ENCODE results near the gene PRRC2B. TPM values are rescaled to one million over a fixed set of nuclear protein-coding genes. Genes with fewer than 3 reads are reported as not detected.

PRRC2B gene
- total RNA-seq, 1 experiment from 2014 or later: 200 TPM

GRCh38 chr9:131405428-131405827 lies 11.5 kb downstream of the PRRC2B start:
- H3K4me3 ChIP-seq (ENCODE audit: low read depth in 2 of 2, low read length in 2 of 2): peak overlapping the region in 1 of 2 experiments; percentile 14; a peak in 1 of 4 replicates
- no peaks in the 10 kb centered on the region for H3K9me3 ChIP-seq (ENCODE audit: control insufficient read depth, insufficient read depth, low read depth, low read length)
- H3K27me3 ChIP-seq (ENCODE audit: control insufficient read depth, insufficient read depth, low read length): no peaks in the 10 kb centered on the region
- no TSS peak for BruUV-seq (replicated peaks)
- ATAC-seq: no peak
- peaks cover 78% of the 10 kb centered on the region for H3K4me1 ChIP-seq (ENCODE audit: control insufficient read depth, insufficient read depth, low read length)
- H3K27ac ChIP-seq (ENCODE audit: low read length): peak overlapping the region; percentile 66
- DNase-seq (ENCODE audit: low read depth, low spot score): no peak
- ChIA-PET POLR2A (interaction anchor here (0.5 to 0.7 kb wide), 3 partner anchors 15 to 200 kb away, joined by 4 to 8 read pairs (median 8); no protein-coding TSS in a partner anchor), CTCF (no interaction called here)
- intact Hi-C loops (cut with micrococcal nuclease; ENCODE audit: unreplicated experiment) (no loop called here), in situ Hi-C loops (cut with HindIII; ENCODE audit: low pct_unique_long_range_greater_than_20kb, low sequenced_read_pairs) (no loop called here)
- no peaks in the 10 kb centered on the region for H3K36me3 ChIP-seq (ENCODE audit: control insufficient read depth, insufficient read depth, low read length)
- TF ChIP-seq, protein P1, sequence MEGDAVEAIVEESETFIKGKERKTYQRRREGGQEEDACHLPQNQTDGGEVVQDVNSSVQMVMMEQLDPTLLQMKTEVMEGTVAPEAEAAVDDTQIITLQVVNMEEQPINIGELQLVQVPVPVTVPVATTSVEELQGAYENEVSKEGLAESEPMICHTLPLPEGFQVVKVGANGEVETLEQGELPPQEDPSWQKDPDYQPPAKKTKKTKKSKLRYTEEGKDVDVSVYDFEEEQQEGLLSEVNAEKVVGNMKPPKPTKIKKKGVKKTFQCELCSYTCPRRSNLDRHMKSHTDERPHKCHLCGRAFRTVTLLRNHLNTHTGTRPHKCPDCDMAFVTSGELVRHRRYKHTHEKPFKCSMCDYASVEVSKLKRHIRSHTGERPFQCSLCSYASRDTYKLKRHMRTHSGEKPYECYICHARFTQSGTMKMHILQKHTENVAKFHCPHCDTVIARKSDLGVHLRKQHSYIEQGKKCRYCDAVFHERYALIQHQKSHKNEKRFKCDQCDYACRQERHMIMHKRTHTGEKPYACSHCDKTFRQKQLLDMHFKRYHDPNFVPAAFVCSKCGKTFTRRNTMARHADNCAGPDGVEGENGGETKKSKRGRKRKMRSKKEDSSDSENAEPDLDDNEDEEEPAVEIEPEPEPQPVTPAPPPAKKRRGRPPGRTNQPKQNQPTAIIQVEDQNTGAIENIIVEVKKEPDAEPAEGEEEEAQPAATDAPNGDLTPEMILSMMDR (IDR thresholded peaks at IDR 0.05): no peak
- TF ChIP-seq SIN3A (IDR thresholded peaks at IDR 0.05; ENCODE audit: borderline replicate concordance, insufficient read depth, low read depth, low read length) (no peak), REST (IDR thresholded peaks at IDR 0.05; ENCODE audit: insufficient read depth in 1 of 2, low read depth in 2 of 2, low read length in 1 of 2) (no peak), POLR2AphosphoS5 (IDR thresholded peaks at IDR 0.05; ENCODE audit: low read depth, low read length) (no peak), TCF7L2 (IDR thresholded peaks at IDR 0.05; ENCODE audit: low read depth, low read length) (no peak)

DNA sequence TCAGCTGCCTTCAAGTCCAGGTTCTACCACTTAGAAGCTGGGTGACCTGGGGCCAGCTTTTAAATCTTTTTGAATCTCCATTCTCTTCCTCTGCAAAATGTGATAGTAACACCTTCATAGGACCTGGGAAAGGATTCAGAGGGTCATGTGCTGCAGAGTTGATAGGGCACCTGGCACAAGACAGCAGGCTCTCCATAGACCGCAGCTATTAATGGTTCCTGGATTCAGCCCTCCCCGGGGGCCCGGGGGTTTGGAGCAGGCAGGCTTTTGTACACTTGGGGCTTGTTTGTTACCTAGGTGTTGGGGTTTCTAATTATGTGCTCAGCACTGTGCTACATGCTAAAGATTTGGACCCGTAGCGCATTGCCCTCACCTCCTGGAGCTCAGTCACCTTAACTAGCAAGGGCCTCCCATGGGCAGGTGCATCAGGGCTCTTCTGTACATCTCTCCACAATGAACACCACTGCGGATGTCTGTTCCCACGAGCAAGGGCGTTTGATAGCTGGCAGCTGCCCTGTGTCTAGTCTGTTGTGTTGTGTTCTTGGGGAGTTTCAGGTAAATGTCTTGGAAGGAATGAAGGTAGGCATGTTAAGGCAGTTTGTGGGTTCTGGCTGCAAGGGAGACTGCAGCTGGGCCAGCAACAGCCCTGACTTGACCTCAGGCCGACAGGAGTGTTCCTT lies 12.1 kb downstream of the PRRC2B start:
- in situ Hi-C loops (cut with HindIII; ENCODE audit: low pct_unique_long_range_greater_than_20kb, low sequenced_read_pairs): no loop called here
- H3K9me3 ChIP-seq (ENCODE audit: control insufficient read depth, insufficient read depth, low read depth, low read length): no peaks in the 10 kb centered on the region
- H3K27me3 ChIP-seq (ENCODE audit: control insufficient read depth, insufficient read depth, low read length): no peaks in the 10 kb centered on the region
- intact Hi-C loops (cut with micrococcal nuclease; ENCODE audit: unreplicated experiment): no loop called here
- DNase-seq (ENCODE audit: low read depth, low spot score) (no peak), ATAC-seq (no peak)
- peak overlapping the region; percentile 66; the same call in 1 of the 2 replicates for H3K27ac ChIP-seq (ENCODE audit: low read length)
- ChIA-PET CTCF (no interaction called here), POLR2A (interaction anchor here (0.5 to 0.6 kb wide), 2 partner anchors 14 to 75 kb away, joined by 8 read pairs; no protein-coding TSS in a partner anchor)
- no TSS peak for BruUV-seq (replicated peaks)
- peaks cover 77% of the 10 kb centered on the region for H3K4me1 ChIP-seq (ENCODE audit: control insufficient read depth, insufficient read depth, low read length)
- peak overlapping the region; percentile 2 to 21; a peak in 3 of 4 replicates for H3K4me3 ChIP-seq (ENCODE audit: low read depth in 2 of 2, low read length in 2 of 2)
- no peak for TF ChIP-seq SIN3A (IDR thresholded peaks at IDR 0.05; ENCODE audit: borderline replicate concordance, insufficient read depth, low read depth, low read length)
- no peak for TF ChIP-seq REST (IDR thresholded peaks at IDR 0.05; ENCODE audit: insufficient read depth in 1 of 2, low read depth in 2 of 2, low read length in 1 of 2)
- TF ChIP-seq, protein P1 (IDR thresholded peaks at IDR 0.05): no peak
- TF ChIP-seq TCF7L2 (IDR thresholded peaks at IDR 0.05; ENCODE audit: low read depth, low read length): no peak
- TF ChIP-seq POLR2AphosphoS5 (IDR thresholded peaks at IDR 0.05; ENCODE audit: low read depth, low read length): no peak
- no peaks in the 10 kb centered on the region for H3K36me3 ChIP-seq (ENCODE audit: control insufficient read depth, insufficient read depth, low read length)

All from Panc1 (cell line).